Uterus (tissue), 2 donors: Measurements from ENCODE around the gene WNT2.

ENCODE experiments used
- POLR2A ChIP-seq, 2 donors: fragments of 450-650 bp; IDR thresholded peaks; one replicate each; pipeline ENCODE4 v1.6.1; 2016; ENCODE audit warnings: antibody characterized with exemption in 2 of 2, mild to moderate bottlenecking in 1 of 2, moderate library complexity in 1 of 2
- TF ChIP-seq, protein P1 (sequence below), 4 experiments: fragments of 200-600 bp in 2 of 4; fragments of 450-650 bp in 2 of 4; sonication (generic) in 2 of 4; IDR thresholded peaks; one replicate each; pipeline ENCODE4 v1.5.1; 2016 to 2019; ENCODE audit warnings: antibody characterized with exemption in 4 of 4, mild to moderate bottlenecking in 2 of 4, moderate library complexity in 1 of 4

DNA sequence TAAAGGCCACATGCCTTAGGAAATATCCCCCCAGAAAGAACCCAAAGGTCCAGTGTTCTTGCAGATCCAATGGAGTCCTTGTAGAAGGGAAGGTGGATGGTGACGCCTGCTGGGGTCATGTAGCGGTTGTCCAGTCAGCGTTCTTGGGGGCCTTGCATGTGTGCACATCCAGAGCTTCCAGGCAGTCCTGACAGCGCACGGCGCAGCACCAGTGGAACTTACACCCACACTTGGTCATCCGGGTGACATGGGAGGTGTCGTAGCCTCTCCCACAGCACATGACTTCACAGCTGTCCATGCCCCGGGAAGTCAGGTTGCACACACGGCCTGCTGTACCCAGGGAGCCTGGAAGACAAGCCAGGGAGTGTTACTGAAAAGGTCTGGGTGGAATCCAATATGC is 44.8 kb downstream of the WNT2 start:
- no peak for TF ChIP-seq POLR2A (IDR thresholded peaks at IDR 0.05)
- TF ChIP-seq, protein P1, sequence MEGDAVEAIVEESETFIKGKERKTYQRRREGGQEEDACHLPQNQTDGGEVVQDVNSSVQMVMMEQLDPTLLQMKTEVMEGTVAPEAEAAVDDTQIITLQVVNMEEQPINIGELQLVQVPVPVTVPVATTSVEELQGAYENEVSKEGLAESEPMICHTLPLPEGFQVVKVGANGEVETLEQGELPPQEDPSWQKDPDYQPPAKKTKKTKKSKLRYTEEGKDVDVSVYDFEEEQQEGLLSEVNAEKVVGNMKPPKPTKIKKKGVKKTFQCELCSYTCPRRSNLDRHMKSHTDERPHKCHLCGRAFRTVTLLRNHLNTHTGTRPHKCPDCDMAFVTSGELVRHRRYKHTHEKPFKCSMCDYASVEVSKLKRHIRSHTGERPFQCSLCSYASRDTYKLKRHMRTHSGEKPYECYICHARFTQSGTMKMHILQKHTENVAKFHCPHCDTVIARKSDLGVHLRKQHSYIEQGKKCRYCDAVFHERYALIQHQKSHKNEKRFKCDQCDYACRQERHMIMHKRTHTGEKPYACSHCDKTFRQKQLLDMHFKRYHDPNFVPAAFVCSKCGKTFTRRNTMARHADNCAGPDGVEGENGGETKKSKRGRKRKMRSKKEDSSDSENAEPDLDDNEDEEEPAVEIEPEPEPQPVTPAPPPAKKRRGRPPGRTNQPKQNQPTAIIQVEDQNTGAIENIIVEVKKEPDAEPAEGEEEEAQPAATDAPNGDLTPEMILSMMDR (IDR thresholded peaks at IDR 0.05), result no peak
